ENCODE measurements around the gene HARS1. TPM values are rescaled to one million over a fixed set of nuclear protein-coding genes. Genes with fewer than 3 reads are reported as not detected.

The HARS1 gene
- polyA plus RNA-seq, 1 donor (not counting 4 experiments of a cell fraction or from before 2014, with no cell fraction given) = 87.8 TPM

DNA sequence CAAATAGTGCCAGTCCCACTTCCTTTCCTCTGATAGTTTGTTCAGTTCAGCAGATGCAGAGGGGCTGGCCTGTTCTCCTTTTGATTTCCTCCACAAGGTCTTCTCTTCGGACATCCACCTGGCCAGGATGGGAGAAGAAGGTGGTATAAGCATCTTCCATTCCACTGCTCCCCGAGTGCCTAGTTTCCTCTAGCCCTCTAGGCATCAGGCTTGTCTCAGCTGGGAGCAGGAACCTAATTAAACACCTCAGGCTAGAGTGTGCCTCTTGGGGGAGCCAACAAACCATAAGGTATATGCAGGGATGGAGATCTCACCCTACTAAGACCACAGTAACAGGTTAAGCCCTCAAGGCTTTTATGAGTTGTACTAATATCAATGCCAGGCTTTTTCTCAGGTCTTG, 17.0 kb downstream of the HARS1 start:
- Histone ChIP-seq H3K4me1 (ENCODE audit: control insufficient read depth, extremely low read depth, insufficient read depth, low read length) (no peaks in the 10 kb centered on the region), H3K4me3 (ENCODE audit: control insufficient read depth in 2 of 3, extremely low read depth in 1 of 3, insufficient read depth in 2 of 3, low read depth in 1 of 3, low read length in 3 of 3) (no peak overlapping the region), H3K9ac (ENCODE audit: control insufficient read depth, extremely low read depth, insufficient read depth, low read length) (no peak overlapping the region), H3K4me2 (ENCODE audit: control insufficient read depth, extremely low read depth, insufficient read depth, low read depth, low read length) (no peak overlapping the region), H4K20me1 (ENCODE audit: control insufficient read depth, extremely low read depth, insufficient read depth, low read length) (no peaks in the 10 kb centered on the region), H3K79me2 (ENCODE audit: control insufficient read depth, insufficient read depth, low read length) (no peaks in the 10 kb centered on the region), H2AFZ (ENCODE audit: control insufficient read depth, low read length) (no peak overlapping the region), H3K9me1 (ENCODE audit: control insufficient read depth, extremely low read depth, insufficient read depth, low read length) (no peaks in the 10 kb centered on the region), H3K27ac (ENCODE audit: control insufficient read depth, insufficient read depth, low read length) (no peak overlapping the region), H3K36me3 (ENCODE audit: control insufficient read depth in 2 of 2, extremely low read depth in 1 of 2, insufficient read depth in 2 of 2, low read length in 2 of 2) (peaks cover 30 to 42% of the 10 kb centered on the region in 2 experiments), H3K27me3 (ENCODE audit: control insufficient read depth, extremely low read depth, insufficient read depth, low read length) (no peaks in the 10 kb centered on the region), H3K9me3 (ENCODE audit: control insufficient read depth, low read depth, low read length) (no peaks in the 10 kb centered on the region)
- no peak for TF ChIP-seq EZH2 (IDR thresholded peaks at IDR 0.05; ENCODE audit: low read length)
- TF ChIP-seq, protein P1, sequence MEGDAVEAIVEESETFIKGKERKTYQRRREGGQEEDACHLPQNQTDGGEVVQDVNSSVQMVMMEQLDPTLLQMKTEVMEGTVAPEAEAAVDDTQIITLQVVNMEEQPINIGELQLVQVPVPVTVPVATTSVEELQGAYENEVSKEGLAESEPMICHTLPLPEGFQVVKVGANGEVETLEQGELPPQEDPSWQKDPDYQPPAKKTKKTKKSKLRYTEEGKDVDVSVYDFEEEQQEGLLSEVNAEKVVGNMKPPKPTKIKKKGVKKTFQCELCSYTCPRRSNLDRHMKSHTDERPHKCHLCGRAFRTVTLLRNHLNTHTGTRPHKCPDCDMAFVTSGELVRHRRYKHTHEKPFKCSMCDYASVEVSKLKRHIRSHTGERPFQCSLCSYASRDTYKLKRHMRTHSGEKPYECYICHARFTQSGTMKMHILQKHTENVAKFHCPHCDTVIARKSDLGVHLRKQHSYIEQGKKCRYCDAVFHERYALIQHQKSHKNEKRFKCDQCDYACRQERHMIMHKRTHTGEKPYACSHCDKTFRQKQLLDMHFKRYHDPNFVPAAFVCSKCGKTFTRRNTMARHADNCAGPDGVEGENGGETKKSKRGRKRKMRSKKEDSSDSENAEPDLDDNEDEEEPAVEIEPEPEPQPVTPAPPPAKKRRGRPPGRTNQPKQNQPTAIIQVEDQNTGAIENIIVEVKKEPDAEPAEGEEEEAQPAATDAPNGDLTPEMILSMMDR (optimal IDR thresholded peaks at IDR 0.05 in 1 of 3, IDR thresholded peaks at IDR 0.05 in 1 of 3, conservative IDR thresholded peaks at IDR 0.05 in 1 of 3; ENCODE audit: extremely low read depth in 1 of 3, insufficient read depth in 2 of 3, low read length in 3 of 3) = no peak
- no peak for FAIRE-seq
- DNase-seq (ENCODE audit: low read depth, low spot score) = no peak
- dilution Hi-C loops (cut with MboI; ENCODE audit: extremely low pct_ligation_motif_present, low sequenced_read_pairs) = no loop called here

DNA sequence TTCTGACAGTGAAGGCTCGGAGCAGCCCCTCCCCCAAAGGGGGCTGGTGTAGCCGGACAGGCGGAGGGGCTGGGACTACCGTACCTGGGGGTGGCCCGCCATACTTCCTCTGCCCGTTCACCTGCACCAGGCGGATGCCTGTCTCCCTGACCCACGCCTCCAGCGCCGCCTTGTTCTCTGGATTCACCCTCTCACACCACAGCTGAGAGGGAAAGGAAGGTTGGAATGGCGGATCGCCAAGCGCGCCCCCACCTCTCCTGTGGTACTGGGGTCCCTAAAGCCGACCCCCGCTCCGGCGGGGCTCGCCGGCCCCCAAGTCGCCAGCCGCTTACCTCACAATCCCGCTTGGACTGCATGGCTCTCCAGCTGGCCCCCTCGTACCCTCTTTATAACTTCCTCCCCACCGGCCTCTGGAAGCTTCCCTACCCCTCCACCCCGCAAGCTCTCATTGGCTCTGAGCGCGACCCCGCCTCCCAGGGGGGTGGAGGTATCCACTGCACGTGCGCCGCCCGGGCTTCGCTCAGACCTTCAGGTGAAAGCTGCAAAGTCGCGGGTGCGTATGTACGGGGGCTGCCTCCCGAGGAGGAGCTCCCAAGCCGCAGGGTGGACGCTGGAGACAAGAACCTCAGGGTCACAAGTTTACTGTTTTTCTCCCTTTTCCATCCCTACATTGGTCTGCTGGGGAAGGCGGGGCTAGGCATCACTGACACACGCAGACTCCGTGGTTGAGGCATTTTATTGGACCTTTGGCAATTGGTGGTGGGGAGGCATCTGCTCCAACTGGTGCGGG, 17.8 kb downstream of the HARS1 start, which contains the start of gene DND1:
Gene DND1 (minus strand): TSS at position 390 of the 790 bp plus-strand sequence. CDS start 34 bp downstream, at position 356.
- Histone ChIP-seq H3K79me2 (ENCODE audit: control insufficient read depth, insufficient read depth, low read length) (peaks cover 4% of the 10 kb centered on the region), H3K4me2 (ENCODE audit: control insufficient read depth, extremely low read depth, insufficient read depth, low read depth, low read length) (peak within 1 kb of the TSS; percentile 4), H4K20me1 (ENCODE audit: control insufficient read depth, extremely low read depth, insufficient read depth, low read length) (no peaks in the 10 kb centered on the region), H3K4me1 (ENCODE audit: control insufficient read depth, extremely low read depth, insufficient read depth, low read length) (no peaks in the 10 kb centered on the region), H3K9me1 (ENCODE audit: control insufficient read depth, extremely low read depth, insufficient read depth, low read length) (no peaks in the 10 kb centered on the region), H3K9me3 (ENCODE audit: control insufficient read depth, low read depth, low read length) (no peaks in the 10 kb centered on the region), H2AFZ (ENCODE audit: control insufficient read depth, low read length) (no peak within 1 kb of the TSS), H3K27ac (ENCODE audit: control insufficient read depth, insufficient read depth, low read length) (no peak within 1 kb of the TSS), H3K4me3 (ENCODE audit: control insufficient read depth in 2 of 3, extremely low read depth in 1 of 3, insufficient read depth in 2 of 3, low read depth in 1 of 3, low read length in 3 of 3) (no peak within 1 kb of the TSS), H3K36me3 (ENCODE audit: control insufficient read depth in 2 of 2, extremely low read depth in 1 of 2, insufficient read depth in 2 of 2, low read length in 2 of 2) (peaks cover 38 to 43% of the 10 kb centered on the region in 2 experiments), H3K27me3 (ENCODE audit: control insufficient read depth, extremely low read depth, insufficient read depth, low read length) (no peaks in the 10 kb centered on the region), H3K9ac (ENCODE audit: control insufficient read depth, extremely low read depth, insufficient read depth, low read length) (no peak within 1 kb of the TSS)
- dilution Hi-C loops (cut with MboI; ENCODE audit: extremely low pct_ligation_motif_present, low sequenced_read_pairs) = no loop called here
- FAIRE-seq (no peak), DNase-seq (ENCODE audit: low read depth, low spot score) (no peak)
- TF ChIP-seq, protein P1 (optimal IDR thresholded peaks at IDR 0.05 in 1 of 3, IDR thresholded peaks at IDR 0.05 in 1 of 3, conservative IDR thresholded peaks at IDR 0.05 in 1 of 3; ENCODE audit: extremely low read depth in 1 of 3, insufficient read depth in 2 of 3, low read length in 3 of 3) = no peak
- no peak for TF ChIP-seq EZH2 (IDR thresholded peaks at IDR 0.05; ENCODE audit: low read length)

Data from keratinocyte (primary cell).